K562 (cell line): Measurements from ENCODE around the gene MUCL1. TPM values are rescaled to one million over a fixed set of nuclear protein-coding genes. Genes with fewer than 3 reads are reported as not detected.
A peak's percentile ranks its signal among the peaks of the same experiment; 100 is the strongest.

Source experiments
- ATAC-seq: fragments of 200-7000 bp; cut with Tn5 transposase; 3 replicates; pipeline ENCODE4 v1.9.1; 2020; ENCODE audit warnings: moderate library complexity
- BruUV-seq: library from RNA; stranded (reverse); fragments of 400-500 nt; replicated peaks from 2 replicates; lab custom pipeline; 2021; lab: Mats Ljungman, UMichigan
- CTCF ChIA-PET: fragments of 300-600 bp; formaldehyde crosslinking; extraction: SDS; loops from one replicate; lab custom pipeline; 2021; ENCODE audit warnings: low intra/inter-chr PET ratio; lab: Yijun Ruan, JAX
- POLR2A ChIA-PET: fragments of 300-600, 350-650 bp; sonication (Branson Sonifier 250); formaldehyde crosslinking; extraction: SDS; loops from one replicate; lab custom pipeline; 2021; ENCODE audit warnings: antibody characterized with exemption, inconsistent platforms; lab: Yijun Ruan, JAX
- DNase-seq, 4 experiments: peaks; one replicate each; pipeline versions ENCODE4 v3.0.0 to v3.0.0-alpha.2; 2011 to 2018; ENCODE audit warnings: low spot score in 3 of 4, mixed read lengths in 3 of 4; ENCODE audit errors: extremely low read depth in 1 of 4
- FAIRE-seq: peaks from 2 replicates; lab custom pipeline; 2011; peaks lifted over from hg19 to GRCh38; lab: Jason Lieb, UNC
- H2AFZ ChIP-seq: 2 replicates; pipeline ENCODE4 v1.6.0; 2011; ENCODE audit warnings: low read depth, low read length, control low read depth, inconsistent platforms
- H3K27ac ChIP-seq: fragments of 200-600 bp; 3 replicates; pipeline ENCODE4 v1.8.0; 2011; ENCODE audit warnings: low read depth, mild to moderate bottlenecking, control low read depth, inconsistent platforms, low read length, moderate library complexity, mixed read lengths; ENCODE audit errors: extremely low read depth
- H3K27me3 ChIP-seq, 2 experiments: fragments of 300-600 bp in 1 of 2; 2 replicates in 1 of 2; 3 replicates in 1 of 2; pipeline versions ENCODE4 v1.6.0 to v1.8.0; 2011; ENCODE audit warnings: inconsistent platforms in 2 of 2, low read length in 2 of 2, mild to moderate bottlenecking in 1 of 2, mixed read lengths in 1 of 2, moderate library complexity in 1 of 2; ENCODE audit not compliant: control insufficient read depth in 2 of 2, insufficient read depth in 2 of 2
- H3K36me3 ChIP-seq: fragments of 300-600 bp; 3 replicates; pipeline ENCODE4 v1.8.0; 2011; ENCODE audit warnings: mild to moderate bottlenecking, low read length, inconsistent platforms; ENCODE audit not compliant: control insufficient read depth, insufficient read depth
- H3K4me1 ChIP-seq, 2 experiments: fragments of 200-600 bp in 1 of 2; replicated peaks in 1 of 2; 2 replicates in 1 of 2; 3 replicates in 1 of 2; pipeline versions ENCODE4 v1.5.1 to v1.8.0; 2011; ENCODE audit warnings: inconsistent platforms in 2 of 2, low read length in 2 of 2, mild to moderate bottlenecking in 1 of 2, mixed read lengths in 1 of 2, moderate library complexity in 1 of 2; ENCODE audit not compliant: control insufficient read depth in 2 of 2, insufficient read depth in 2 of 2
- H3K4me2 ChIP-seq: 2 replicates; pipeline ENCODE4 v1.6.1; 2011; ENCODE audit warnings: low read length, control low read depth, inconsistent platforms, mixed read lengths; ENCODE audit not compliant: insufficient read depth
- H3K4me3 ChIP-seq: fragments of 200-600 bp; sonication (generic), shearing (Covaris generic); 2 replicates; pipeline ENCODE4 v1.5.1; 2016; ENCODE audit warnings: control low read depth, inconsistent platforms
- H3K79me2 ChIP-seq: fragments of 200-600 bp; 3 replicates; pipeline ENCODE4 v1.8.0; 2011; ENCODE audit warnings: low read length, inconsistent platforms; ENCODE audit not compliant: control insufficient read depth, insufficient read depth
- H3K9ac ChIP-seq, 2 experiments: 2 replicates each; pipeline versions ENCODE4 v1.6.0 to v1.6.1; 2011; ENCODE audit warnings: low read depth in 2 of 2, low read length in 2 of 2, control low read depth in 1 of 2, inconsistent platforms in 1 of 2, mild to moderate bottlenecking in 1 of 2, mixed read lengths in 1 of 2; ENCODE audit not compliant: insufficient read depth in 1 of 2
- H3K9me1 ChIP-seq: one replicate; pipeline ENCODE4 v1.6.0; 2011; ENCODE audit warnings: inconsistent platforms, mild to moderate bottlenecking, low read length, moderate library complexity; ENCODE audit not compliant: control insufficient read depth, insufficient read depth
- H3K9me3 ChIP-seq: replicated peaks from 2 replicates; pipeline ENCODE4 v1.5.1; 2011; ENCODE audit warnings: low read depth, low read length, inconsistent platforms; ENCODE audit not compliant: control insufficient read depth, insufficient read depth
- H4K20me1 ChIP-seq: replicated peaks from 2 replicates; pipeline ENCODE4 v1.6.1; 2011; ENCODE audit warnings: low read length, inconsistent platforms, mixed read lengths; ENCODE audit not compliant: control insufficient read depth, insufficient read depth
- BACH1 ChIP-seq: fragments of 200-800 bp; sonication (Bioruptor generic); IDR thresholded peaks from 2 replicates; pipeline ENCODE4 v1.6.1; 2016; ENCODE audit warnings: missing genetic modification characterization, missing compliant biosample characterization
- CAMTA2 ChIP-seq: fragments of 250-450 bp; sonication (Bioruptor Pico); conservative IDR thresholded peaks from 2 replicates; pipeline ENCODE4 v1.5.1; 2022
- GTF2F1 ChIP-seq: IDR thresholded peaks from 2 replicates; pipeline ENCODE4 v1.6.1; 2011; ENCODE audit warnings: low read depth, low read length, improper control_type of control experiment
- HDAC6 ChIP-seq: IDR thresholded peaks from 2 replicates; pipeline ENCODE4 v1.6.1; 2012; ENCODE audit warnings: low read depth, mild to moderate bottlenecking, control low read depth, inconsistent platforms, low read length, moderate library complexity
- HDAC8 ChIP-seq: fragments of 450-650 bp; IDR thresholded peaks from 2 replicates; pipeline ENCODE4 v1.6.1; 2016; ENCODE audit warnings: mild to moderate bottlenecking, missing genetic modification characterization, moderate library complexity, missing compliant biosample characterization
- KLF1 ChIP-seq: fragments of 450-650 bp; IDR thresholded peaks from 2 replicates; pipeline ENCODE4 v1.6.1; 2016; ENCODE audit warnings: missing genetic modification characterization, missing compliant biosample characterization
- KLF6 ChIP-seq: fragments of 250-450 bp; sonication (Bioruptor Pico); IDR thresholded peaks from 2 replicates; pipeline ENCODE4 v1.4.0; 2020; ENCODE audit warnings: mild to moderate bottlenecking, moderate library complexity, borderline replicate concordance
- MTA1 ChIP-seq: fragments of 450-650 bp; IDR thresholded peaks from 2 replicates; pipeline ENCODE4 v1.6.1; 2017; ENCODE audit warnings: borderline replicate concordance
- NBN ChIP-seq: fragments of 450-650 bp; IDR thresholded peaks from 2 replicates; pipeline ENCODE4 v1.6.1; 2016; ENCODE audit warnings: low read depth, mild to moderate bottlenecking
- NCOA1 ChIP-seq: fragments of 450-650 bp; IDR thresholded peaks from 2 replicates; pipeline ENCODE4 v1.6.1; 2016; ENCODE audit warnings: low read depth
- NCOA6 ChIP-seq: fragments of 450-650 bp; IDR thresholded peaks from 2 replicates; pipeline ENCODE4 v1.6.1; 2017; ENCODE audit warnings: mild to moderate bottlenecking
- POLR2A ChIP-seq: fragments of 450-650 bp; conservative IDR thresholded peaks from 2 replicates; pipeline ENCODE4 v1.6.1; 2016
- RB1 ChIP-seq: fragments of 450-650 bp; IDR thresholded peaks from 2 replicates; pipeline ENCODE4 v1.6.1; 2017; ENCODE audit warnings: low read depth, mild to moderate bottlenecking
- RBM15 ChIP-seq: fragments of 200-400 bp; formaldehyde crosslinking; IDR thresholded peaks from 2 replicates; pipeline ENCODE4 v1.6.1; 2018; ENCODE audit warnings: mild to moderate bottlenecking, low read length, moderate library complexity; ENCODE audit not compliant: insufficient read depth
- SNIP1 ChIP-seq: fragments of 450-650 bp; IDR thresholded peaks from 2 replicates; pipeline ENCODE4 v1.7.1; 2017; ENCODE audit warnings: low read depth, mild to moderate bottlenecking
- XRCC5 ChIP-seq: fragments of 200-400 bp; formaldehyde crosslinking; IDR thresholded peaks from 2 replicates; pipeline ENCODE4 v1.6.1; 2017; ENCODE audit warnings: low read depth, mild to moderate bottlenecking, low read length
- ZBTB9 ChIP-seq: fragments of 450-650 bp; formaldehyde crosslinking; IDR thresholded peaks from 2 replicates; pipeline ENCODE4 v1.4.0; 2020; ENCODE audit warnings: mild to moderate bottlenecking, moderate library complexity
- ZC3H8 ChIP-seq: fragments of 450-650 bp; IDR thresholded peaks from 2 replicates; pipeline ENCODE4 v1.6.1; 2017
- ZNF133 ChIP-seq: fragments of 250-450 bp; sonication (Bioruptor Pico); IDR thresholded peaks from 2 replicates; pipeline ENCODE4 v1.4.0; 2020; ENCODE audit warnings: mild to moderate bottlenecking
- ZNF175 ChIP-seq: fragments of 200-800 bp; sonication (Bioruptor generic); IDR thresholded peaks from 2 replicates; pipeline ENCODE4 v1.6.1; 2016; ENCODE audit warnings: low read depth, mild to moderate bottlenecking, missing genetic modification characterization, missing compliant biosample characterization
- ZNF277 ChIP-seq: fragments of 250-450 bp; sonication (Bioruptor Pico); IDR thresholded peaks from 2 replicates; pipeline ENCODE4 v1.8.0; 2022; ENCODE audit warnings: inconsistent platforms, mild to moderate bottlenecking, moderate library complexity, borderline replicate concordance
- ZNF668 ChIP-seq: fragments of 250-450 bp; sonication (Bioruptor Pico); IDR thresholded peaks from 2 replicates; pipeline ENCODE4 v1.8.0; 2022; ENCODE audit warnings: mild to moderate bottlenecking, inconsistent platforms
- ZSCAN32 ChIP-seq: fragments of 450-650 bp; formaldehyde crosslinking; IDR thresholded peaks from 2 replicates; pipeline ENCODE4 v1.4.0; 2020; ENCODE audit warnings: mild to moderate bottlenecking, moderate library complexity
- WGBS: fragments of 100-300 bp; shearing (Covaris generic); methylation state at CpG from one replicate; pipeline ENCODE4 v1.1.6; 2016; ENCODE audit warnings: low coverage, mixed read lengths; ENCODE audit not compliant: insufficient coverage; ENCODE audit errors: missing lambda C conversion rate; 5-methylcytosine and 5-hydroxymethylcytosine counted together
- in situ Hi-C: fragments of 300-500 bp; cut with MboI; formaldehyde crosslinking; loops from 4 replicates; pipeline ENCODE4 v1.15.0; 2018; ENCODE audit warnings: inconsistent platforms, mixed read lengths
- intact Hi-C: fragments of 100-400 bp; cut with micrococcal nuclease; formaldehyde crosslinking; loops from 2 replicates; pipeline ENCODE4 v1.14.2; 2022
- polyA plus RNA-seq, 8 experiments: library from polyadenylated mRNA; depleted of rRNA in 4 of 8; stranded (reverse) in 5 of 8; unstranded in 3 of 8; fragments of >200 nt; fragmentation: Nextera tagmentation in 2 of 8; fragmentation: Illumina TruSeq in 1 of 8; extraction: Ambion mirVana in 2 of 8; extraction: Trizol in 1 of 8; gene quantifications; 2 replicates each; pipeline versions ENCODE4 v1.2.1 to v1.2.3, GENCODE V29; 2011 to 2014; ENCODE audit warnings: inconsistent platforms in 1 of 8, missing spikeins in 1 of 8
- total RNA-seq, 7 experiments: library from RNA; depleted of rRNA in 6 of 7; stranded (reverse); fragments of >200 nt in 6 of 7; fragmentation: Illumina TruSeq in 2 of 7; extraction: Trizol in 2 of 7; gene quantifications; 2 replicates each; pipeline versions ENCODE4 v1.2.1 to v1.2.3, GENCODE V29; 2011 to 2021; ENCODE audit warnings: low replicate concordance in 1 of 7

Gene MUCL1
- total and polyA plus RNA-seq, 9 of the 15 experiments (the other 6 are each of a cell fraction or from before 2014, with no cell fraction given): not detected

GRCh38 chr12:54821676-54822075 lies 32.6 kb upstream of the MUCL1 start (continued):
- TF ChIP-seq ZNF277 (CRISPR knock-in tag) (no peak), NCOA1 (no peak), GTF2F1 (no peak), BACH1 (tag) (no peak)

GRCh38 chr12:54824402-54824801 lies 29.9 kb upstream of the MUCL1 start:
- H3K9me1 ChIP-seq: no peaks in the 10 kb centered on the region
- H3K27ac ChIP-seq: no peak overlapping the region
- H3K4me1 ChIP-seq: no peaks in the 10 kb centered on the region
- intact Hi-C loops (no loop called here), in situ Hi-C loops (no loop called here)
- H3K79me2 ChIP-seq: no peaks in the 10 kb centered on the region
- H4K20me1 ChIP-seq: no peaks in the 10 kb centered on the region
- H3K27me3 ChIP-seq: no peaks in the 10 kb centered on the region
- H3K9ac ChIP-seq: no peak overlapping the region
- H3K36me3 ChIP-seq: no peaks in the 10 kb centered on the region
- 8% methylated on average over 2 of the region's 2 CpGs for WGBS
- no peak overlapping the region for H3K4me2 ChIP-seq
- DNase-seq: peak in 1 of 4 experiments; percentile 10
- CTCF ChIA-PET: interaction anchor here (0.6 kb wide), 1 partner anchor 248 kb away, joined by 3 read pairs; no protein-coding TSS in a partner anchor
- H2AFZ ChIP-seq: no peak overlapping the region
- ATAC-seq: no peak
- no TSS peak for BruUV-seq
- POLR2A ChIA-PET: no interaction called here
- FAIRE-seq: no peak
- no peak overlapping the region for H3K4me3 ChIP-seq
- no peaks in the 10 kb centered on the region for H3K9me3 ChIP-seq
- no peak for TF ChIP-seq ZBTB9 (CRISPR knock-in tag)
- no peak for TF ChIP-seq MTA1
- TF ChIP-seq ZNF133: no peak
- TF ChIP-seq HDAC6: no peak
- no peak for TF ChIP-seq SNIP1
- TF ChIP-seq CAMTA2 (CRISPR knock-in tag): no peak
- no peak for TF ChIP-seq XRCC5
- TF ChIP-seq RBM15: no peak
- TF ChIP-seq NBN: no peak
- no peak for TF ChIP-seq KLF6
- TF ChIP-seq POLR2A: no peak
- no peak for TF ChIP-seq ZNF668 (CRISPR knock-in tag)
- no peak for TF ChIP-seq ZSCAN32 (CRISPR knock-in tag)
- no peak for TF ChIP-seq RB1
- no peak for TF ChIP-seq HDAC8 (tag)
- no peak for TF ChIP-seq ZC3H8
- no peak for TF ChIP-seq NCOA6
- TF ChIP-seq ZNF175 (CRISPR knock-in tag): no peak
- TF ChIP-seq KLF1: no peak
